Glutamatergic neuron (in vitro differentiated cells): ENCODE measurements around the gene KNCN. TPM values are rescaled to one million over a fixed set of nuclear protein-coding genes. Genes with fewer than 3 reads are reported as not detected.

Source experiments
- DNase-seq: peaks from one replicate; pipeline ENCODE4 v3.0.0; 2022
- H3K27ac Mint-ChIP-seq: one replicate; pipeline ENCODE4 v1.8.0; 2020; ENCODE audit warnings: mild to moderate bottlenecking, mixed read lengths, inconsistent platforms; ENCODE audit not compliant: unreplicated experiment
- H3K27me3 Mint-ChIP-seq: one replicate; pipeline ENCODE4 v1.8.0; 2020; ENCODE audit warnings: mild to moderate bottlenecking, moderate library complexity, mixed read lengths, inconsistent platforms; ENCODE audit not compliant: unreplicated experiment
- H3K36me3 Mint-ChIP-seq: one replicate; pipeline ENCODE4 v1.8.0; 2020; ENCODE audit warnings: mild to moderate bottlenecking, mixed read lengths, inconsistent platforms; ENCODE audit not compliant: unreplicated experiment
- H3K4me1 Mint-ChIP-seq: one replicate; pipeline ENCODE4 v1.8.0; 2020; ENCODE audit warnings: mild to moderate bottlenecking, low read depth, mixed read lengths, inconsistent platforms; ENCODE audit not compliant: unreplicated experiment
- H3K4me3 Mint-ChIP-seq: one replicate; pipeline ENCODE4 v1.8.0; 2020; ENCODE audit warnings: mild to moderate bottlenecking, mixed read lengths, inconsistent platforms; ENCODE audit not compliant: unreplicated experiment
- H3K9me3 Mint-ChIP-seq: one replicate; pipeline ENCODE4 v1.8.0; 2020; ENCODE audit warnings: mild to moderate bottlenecking, moderate library complexity, mixed read lengths, inconsistent platforms; ENCODE audit not compliant: unreplicated experiment
- CTCF ChIP-seq: fragments of 200-600 bp; sonication (generic); IDR thresholded peaks from one replicate; pipeline ENCODE4 v1.5.0; 2021; ENCODE audit not compliant: partially characterized antibody, unreplicated experiment
- total RNA-seq: library from RNA; stranded (reverse); fragmentation: NEBNext Ultra II Directional; extraction: Animal tissue kit (Norgen Biotek cat#: 25700); gene quantifications from one replicate; pipeline ENCODE4 v1.2.1, GENCODE V29; 2021; ENCODE audit not compliant: unreplicated experiment

KNCN gene
- total RNA-seq, 1 donor from 2014 or later: not detected

DNA sequence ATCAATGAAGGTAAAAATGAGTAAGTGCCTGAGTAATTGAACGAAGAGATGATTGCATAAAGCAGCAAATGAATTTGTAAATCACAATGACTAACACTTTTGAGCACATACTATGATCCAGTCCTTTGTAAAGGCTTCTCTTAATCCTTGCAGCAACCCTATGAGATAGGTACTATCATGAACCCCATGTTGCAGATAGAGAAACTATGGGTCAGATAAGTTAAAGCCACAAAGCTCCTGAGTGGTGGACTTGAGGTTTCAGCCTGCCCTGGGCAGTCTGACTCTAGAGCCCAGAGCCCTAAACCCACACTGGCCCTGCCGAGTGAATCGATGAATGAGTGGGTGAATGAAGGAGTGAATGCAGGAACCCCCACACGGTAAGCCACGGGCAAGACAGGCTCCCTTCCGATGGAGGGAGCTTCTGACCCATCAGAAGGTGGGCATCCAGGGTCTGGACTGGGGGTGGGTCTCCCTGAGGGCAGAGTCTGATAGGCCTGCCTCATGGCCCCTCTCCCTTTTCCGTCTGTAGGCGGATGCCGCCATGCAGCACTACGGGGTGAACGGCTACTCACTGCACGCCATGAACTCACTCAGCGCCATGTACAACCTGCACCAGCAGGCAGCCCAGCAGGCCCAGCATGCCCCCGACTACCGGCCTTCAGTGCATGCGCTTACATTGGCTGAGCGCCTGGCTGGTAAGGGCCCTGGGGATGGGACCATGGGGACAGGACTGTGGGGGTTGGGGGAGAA is 44.8 kb downstream of the KNCN start:
- Mint-ChIP-seq H3K4me3 (no peak overlapping the region), H3K27ac (no peak overlapping the region), H3K27me3 (peaks cover 9% of the 10 kb centered on the region), H3K9me3 (peaks cover 3% of the 10 kb centered on the region), H3K36me3 (no peaks in the 10 kb centered on the region), H3K4me1 (no peaks in the 10 kb centered on the region)
- DNase-seq: no peak
- no peak for TF ChIP-seq CTCF

DNA sequence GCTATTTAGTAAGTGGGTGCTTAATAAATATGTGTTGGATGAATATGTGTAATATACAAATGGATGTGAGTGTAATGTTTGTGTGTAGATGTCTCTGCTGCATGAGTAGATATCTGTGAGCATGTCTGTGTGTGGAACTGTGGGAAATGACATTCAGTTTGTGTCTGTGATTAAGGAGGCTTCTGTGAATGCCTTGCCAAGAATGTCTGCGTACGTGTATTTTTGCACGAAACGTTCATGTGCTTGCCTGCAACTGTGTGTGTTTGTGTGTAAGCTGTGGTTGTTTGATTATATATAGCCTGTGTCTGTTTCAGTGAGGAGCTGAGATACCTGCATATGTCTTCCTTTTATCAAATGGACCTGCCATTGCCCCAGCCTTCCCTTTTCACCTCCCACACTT is 48.0 kb downstream of the KNCN start:
- peaks cover 12% of the 10 kb centered on the region for H3K27me3 Mint-ChIP-seq

DNA sequence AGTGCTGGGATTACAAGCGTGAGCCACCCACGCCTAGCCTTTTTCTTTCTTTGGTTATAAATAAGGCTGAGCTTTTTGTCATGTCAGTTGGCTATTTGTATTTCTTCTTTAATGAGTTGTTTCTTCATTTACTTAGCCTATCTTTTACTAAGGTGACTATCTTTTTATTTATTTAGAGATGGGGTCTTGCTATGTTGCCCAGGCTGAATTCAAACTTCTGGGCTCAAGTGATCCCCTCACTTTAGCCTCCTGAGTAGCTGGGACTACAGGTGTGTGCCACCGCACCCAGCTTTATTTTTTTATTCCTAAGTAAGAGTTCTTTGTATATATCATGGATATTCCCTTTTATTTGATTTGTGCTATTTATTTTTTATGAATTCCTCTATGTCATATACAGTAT is 49.9 kb downstream of the KNCN start:
- H3K4me3 Mint-ChIP-seq: no peak overlapping the region
- H3K9me3 Mint-ChIP-seq: peaks cover 5% of the 10 kb centered on the region
- H3K36me3 Mint-ChIP-seq: peaks cover 14% of the 10 kb centered on the region
- no peaks in the 10 kb centered on the region for H3K4me1 Mint-ChIP-seq
- DNase-seq: no peak
- no peak overlapping the region for H3K27ac Mint-ChIP-seq
- H3K27me3 Mint-ChIP-seq: peaks cover 14% of the 10 kb centered on the region
- TF ChIP-seq CTCF: no peak

More for the DNA sequence above, 48.0 kb downstream of the KNCN start:
- peaks cover 4% of the 10 kb centered on the region for H3K36me3 Mint-ChIP-seq
- no peak for TF ChIP-seq CTCF
- peaks cover 5% of the 10 kb centered on the region for H3K9me3 Mint-ChIP-seq
- H3K4me1 Mint-ChIP-seq: no peaks in the 10 kb centered on the region
- H3K4me3 Mint-ChIP-seq: no peak overlapping the region
- no peak overlapping the region for H3K27ac Mint-ChIP-seq
- no peak for DNase-seq

DNA sequence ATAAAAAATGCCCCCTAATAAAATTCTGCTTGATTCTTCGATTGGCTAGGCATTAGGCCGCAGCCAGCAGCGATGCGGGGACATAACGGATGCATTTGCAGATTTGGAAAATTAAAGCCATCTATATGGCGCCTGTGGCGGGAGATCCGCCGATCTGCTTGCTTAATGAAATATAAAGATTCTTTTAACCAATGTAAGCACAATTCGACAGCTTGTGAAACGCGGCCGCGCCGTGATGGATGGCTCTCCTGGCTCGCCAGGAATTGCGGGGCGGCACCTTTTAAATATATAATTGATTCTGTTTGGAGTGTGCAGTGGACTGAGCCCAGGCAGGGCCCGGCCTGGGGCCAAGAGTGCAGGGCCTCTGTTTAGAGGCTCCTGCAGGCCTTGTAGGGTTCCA is 53.8 kb downstream of the KNCN start:
- Mint-ChIP-seq H3K4me1 (no peaks in the 10 kb centered on the region), H3K27ac (no peak overlapping the region), H3K9me3 (peaks cover 4% of the 10 kb centered on the region), H3K27me3 (peaks cover 38% of the 10 kb centered on the region), H3K4me3 (no peak overlapping the region), H3K36me3 (peaks cover 25% of the 10 kb centered on the region)
- TF ChIP-seq CTCF: no peak
- no peak for DNase-seq

DNA sequence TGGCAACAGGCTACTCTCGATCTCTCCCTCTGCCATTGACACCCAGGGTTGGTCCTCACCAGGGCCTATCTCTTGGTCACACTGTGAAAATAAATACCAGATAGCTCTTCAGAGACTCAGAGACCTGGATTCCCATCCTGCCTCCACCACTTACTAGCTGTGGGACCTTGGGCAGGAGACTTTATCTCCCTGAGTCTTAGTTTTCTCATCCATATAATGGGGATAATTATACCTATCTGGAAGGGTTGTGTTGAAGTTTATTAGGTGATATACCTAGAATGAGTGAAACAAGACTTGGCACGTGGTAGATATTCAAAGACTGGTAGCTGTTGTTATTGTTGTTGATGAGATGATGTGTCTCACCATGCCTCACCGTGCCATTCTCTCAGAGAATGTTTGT is 54.4 kb downstream of the KNCN start:
- peaks cover 30% of the 10 kb centered on the region for H3K36me3 Mint-ChIP-seq
- DNase-seq: no peak
- H3K4me3 Mint-ChIP-seq: no peak overlapping the region
- peaks cover 42% of the 10 kb centered on the region for H3K27me3 Mint-ChIP-seq
- TF ChIP-seq CTCF: no peak
- no peaks in the 10 kb centered on the region for H3K4me1 Mint-ChIP-seq
- no peak overlapping the region for H3K27ac Mint-ChIP-seq
- peaks cover 6% of the 10 kb centered on the region for H3K9me3 Mint-ChIP-seq
